Fibroblast of skin of left biceps (primary cell): Measurements from ENCODE around the gene TAF11L2.
"Not testable (repeated sequence)": the region's sequence is repeated elsewhere in the genome, so short reads cannot be mapped to it uniquely, and the experiment has no call there.

Experiments
- DNase-seq, 2 experiments: peaks; one replicate each; pipeline ENCODE4 v3.0.0-alpha.2; 2013; ENCODE audit warnings: low read depth in 2 of 2

The TAF11L2 gene

GRCh38 chr5:17497931-17498330 lies at the start of gene TAF11L2:
TSS of gene TAF11L2 (plus strand) at chr5:17498231.
- DNase-seq, result not testable (repeated sequence)

- no peak for DNase-seq
Observed at GRCh38 chr5:17448877-17449276, 49.2 kb upstream of the TAF11L2 start.

- DNase-seq, result no peak
Observed at GRCh38 chr5:17452936-17453335, 45.1 kb upstream of the TAF11L2 start.

GRCh38 chr5:17455942-17456341 lies 42.1 kb upstream of the TAF11L2 start:
- DNase-seq, result no peak

- DNase-seq, result no peak
Observed at GRCh38 chr5:17461793-17462192, 36.2 kb upstream of the TAF11L2 start.

- DNase-seq, result no peak
Observed at GRCh38 chr5:17463653-17464052, 34.4 kb upstream of the TAF11L2 start.

GRCh38 chr5:17470064-17470463 lies 28.0 kb upstream of the TAF11L2 start:
- DNase-seq, result no peak

GRCh38 chr5:17475064-17475463 lies 23.0 kb upstream of the TAF11L2 start:
- not testable (repeated sequence) for DNase-seq

- no peak for DNase-seq
Observed at GRCh38 chr5:17477043-17477442, 21.0 kb upstream of the TAF11L2 start.

GRCh38 chr5:17477573-17478265 lies 20.3 kb upstream of the TAF11L2 start:
- no peak for DNase-seq

- DNase-seq, result no peak
Observed at GRCh38 chr5:17481378-17481777, 16.7 kb upstream of the TAF11L2 start.

- DNase-seq, result no peak
Observed at GRCh38 chr5:17482790-17483189, 15.2 kb upstream of the TAF11L2 start.

GRCh38 chr5:17486464-17487173 lies 11.4 kb upstream of the TAF11L2 start:
- DNase-seq, result not testable (repeated sequence)

- DNase-seq, result no peak
Observed at GRCh38 chr5:17487174-17487512, 10.9 kb upstream of the TAF11L2 start.

- not testable (repeated sequence) for DNase-seq
Observed at GRCh38 chr5:17491257-17491656, 6.8 kb upstream of the TAF11L2 start.

GRCh38 chr5:17492770-17493169 lies 5.3 kb upstream of the TAF11L2 start:
- no peak for DNase-seq

- DNase-seq, result no peak
Observed at GRCh38 chr5:17497446-17497845, 585 bp upstream of the TAF11L2 start.

GRCh38 chr5:17511775-17512325 lies 13.8 kb downstream of the TAF11L2 start:
- no peak for DNase-seq

GRCh38 chr5:17517526-17517925 lies 19.5 kb downstream of the TAF11L2 start:
- DNase-seq, result not testable (repeated sequence)

GRCh38 chr5:17518067-17518466 lies 20.0 kb downstream of the TAF11L2 start, which contains the start of gene TAF11L3:
TSS of gene TAF11L3 (plus strand) at chr5:17518367.
- DNase-seq, result not testable (repeated sequence)

GRCh38 chr5:17519508-17519907 lies 21.5 kb downstream of the TAF11L2 start:
- not testable (repeated sequence) for DNase-seq

- not testable (repeated sequence) for DNase-seq
Observed at GRCh38 chr5:17521501-17521900, 23.5 kb downstream of the TAF11L2 start, which contains the start of gene TAF11L4. TSS of gene TAF11L4 (plus strand) at chr5:17521801.

- DNase-seq, result not testable (repeated sequence)
Observed at GRCh38 chr5:17524935-17525334, 26.9 kb downstream of the TAF11L2 start, which contains the start of gene TAF11L5. TSS of gene TAF11L5 (plus strand) at chr5:17525235.
